GM12878 (cell line): ENCODE measurements around the gene ENAH. TPM values are rescaled to one million over a fixed set of nuclear protein-coding genes. Genes with fewer than 3 reads are reported as not detected.

Source experiments
- ATAC-seq: fragments of 200-7000 bp; cut with Tn5 transposase; 3 replicates; pipeline ENCODE4 v1.9.1; 2020; ENCODE audit warnings: mild to moderate bottlenecking, moderate library complexity
- BruUV-seq: library from RNA; stranded (reverse); fragments of 400-500 nt; replicated peaks from 2 replicates; lab custom pipeline; 2021; lab: Mats Ljungman, UMichigan
- CTCF ChIA-PET: fragments of 300-600 bp; sonication (Branson Sonifier 250); formaldehyde crosslinking; extraction: SDS; loops from one replicate; lab custom pipeline; 2021; ENCODE audit warnings: inconsistent platforms; lab: Yijun Ruan, JAX
- POLR2A ChIA-PET: fragments of 350-600 bp; formaldehyde crosslinking; extraction: SDS; loops from one replicate; lab custom pipeline; 2021; ENCODE audit warnings: inconsistent platforms; lab: Charles Lee
- RAD21 ChIA-PET: fragments of 300-600 bp; sonication (Branson Sonifier 250); formaldehyde crosslinking; loops from one replicate; lab custom pipeline; 2023; ENCODE audit warnings: antibody characterized with exemption; ENCODE audit not compliant: unreplicated experiment; lab: Charles Lee
- SMC1A ChIA-PET: fragments of 300-600 bp; sonication (Branson Sonifier 250); formaldehyde crosslinking; loops from one replicate; lab custom pipeline; 2023; ENCODE audit not compliant: unreplicated experiment, uncharacterized antibody; lab: Charles Lee
- DNase-seq: peaks from one replicate; pipeline ENCODE4 v3.0.0-alpha.2; 2011; ENCODE audit warnings: low read depth, low spot score
- FAIRE-seq: peaks from 3 replicates; lab custom pipeline; 2011; peaks lifted over from hg19 to GRCh38; lab: Jason Lieb, UNC
- H2AFZ ChIP-seq: 2 replicates; pipeline ENCODE4 v1.6.0; 2011; ENCODE audit warnings: low read depth, low read length, control low read depth; ENCODE audit not compliant: control insufficient read depth
- H3K27ac ChIP-seq: 2 replicates; pipeline ENCODE4 v1.5.1; 2011; ENCODE audit warnings: control low read depth; ENCODE audit not compliant: control insufficient read depth, insufficient read depth
- H3K27me3 ChIP-seq, 2 experiments: replicated peaks in 1 of 2; 2 replicates each; pipeline versions ENCODE4 v1.6.0 to v1.6.1; 2011; ENCODE audit warnings: low read length in 1 of 2; ENCODE audit not compliant: control insufficient read depth in 2 of 2, insufficient read depth in 2 of 2
- H3K36me3 ChIP-seq, 2 experiments: 2 replicates each; pipeline ENCODE4 v1.5.1; 2011; ENCODE audit warnings: low read length in 1 of 2; ENCODE audit not compliant: control insufficient read depth in 2 of 2, insufficient read depth in 2 of 2
- H3K4me1 ChIP-seq: 2 replicates; pipeline ENCODE4 v1.6.1; 2011; ENCODE audit warnings: mild to moderate bottlenecking, low read length, moderate library complexity, mixed read lengths; ENCODE audit not compliant: control insufficient read depth, insufficient read depth
- H3K4me2 ChIP-seq: 2 replicates; pipeline ENCODE4 v1.6.0; 2011; ENCODE audit warnings: control low read depth; ENCODE audit not compliant: control insufficient read depth, insufficient read depth
- H3K4me3 ChIP-seq: fragments of 200-600 bp; sonication (generic); 2 replicates; pipeline ENCODE4 v1.5.1; 2016
- H3K79me2 ChIP-seq: 2 replicates; pipeline ENCODE4 v1.6.0; 2011; ENCODE audit warnings: low read length; ENCODE audit not compliant: control insufficient read depth, insufficient read depth
- H3K9ac ChIP-seq: 2 replicates; pipeline ENCODE4 v1.8.0; 2011; ENCODE audit warnings: low read length, control low read depth, mixed read lengths; ENCODE audit not compliant: control insufficient read depth, insufficient read depth
- H3K9me3 ChIP-seq: replicated peaks from 3 replicates; pipeline ENCODE4 v1.5.1; 2011; ENCODE audit warnings: mild to moderate bottlenecking, low read length; ENCODE audit not compliant: control insufficient read depth, insufficient read depth
- H4K20me1 ChIP-seq: 2 replicates; pipeline ENCODE4 v1.6.0; 2011; ENCODE audit not compliant: control insufficient read depth, insufficient read depth
- FOXM1 ChIP-seq: IDR thresholded peaks from 2 replicates; pipeline ENCODE4 v1.6.1; 2012; ENCODE audit warnings: low read depth, mild to moderate bottlenecking, inconsistent platforms, low read length, moderate library complexity
- KLF5 ChIP-seq: fragments of 450-650 bp; IDR thresholded peaks from 2 replicates; pipeline ENCODE4 v1.6.1; 2014; ENCODE audit warnings: mild to moderate bottlenecking; ENCODE audit not compliant: partially characterized antibody
- NFYB ChIP-seq: IDR thresholded peaks from 2 replicates; pipeline ENCODE4 v1.6.1; 2011; ENCODE audit warnings: low read depth, mild to moderate bottlenecking, low read length, improper control_type of control experiment, moderate library complexity; ENCODE audit not compliant: insufficient read depth
- PRDM15 ChIP-seq: fragments of 450-650 bp; formaldehyde crosslinking; IDR thresholded peaks from 2 replicates; pipeline ENCODE4 v1.4.0; 2020; ENCODE audit warnings: mild to moderate bottlenecking, moderate library complexity
- RAD51 ChIP-seq: fragments of 450-650 bp; IDR thresholded peaks from 2 replicates; pipeline ENCODE4 v1.6.1; 2016; ENCODE audit warnings: moderate library complexity, mild to moderate bottlenecking, inconsistent platforms
- SMAD5 ChIP-seq: IDR thresholded peaks from 2 replicates; pipeline ENCODE4 v1.6.1; 2016; ENCODE audit warnings: antibody characterized with exemption, low read depth
- WGBS: methylation state at CpG from one replicate; pipeline ENCODE4 v1.1.6; 2016; ENCODE audit warnings: low lambda C conversion rate; ENCODE audit not compliant: insufficient replicate concordance, insufficient coverage; ENCODE audit errors: missing lambda C conversion rate; 5-methylcytosine and 5-hydroxymethylcytosine counted together
- in situ Hi-C: fragments of 300-500 bp; cut with MboI; formaldehyde crosslinking; loops from 9 replicates; pipeline ENCODE4 v1.14.3; 2018; ENCODE audit warnings: mixed read lengths
- intact Hi-C: fragments of 100-400 bp; cut with micrococcal nuclease; formaldehyde crosslinking; loops from one replicate; pipeline ENCODE4 v1.14.2; 2022; ENCODE audit not compliant: unreplicated experiment
- polyA plus RNA-seq, 11 experiments: library from polyadenylated mRNA; depleted of rRNA in 4 of 11; unstranded in 6 of 11; stranded (reverse) in 5 of 11; fragments of >200 nt; fragmentation: Nextera tagmentation in 4 of 11; fragmentation: Illumina TruSeq in 1 of 11; extraction: Ambion mirVana in 4 of 11; extraction: Trizol in 1 of 11; gene quantifications; 1 replicate in 1 of 11; 2 replicates in 10 of 11; pipeline versions ENCODE4 v1.2.1 to v1.2.3, GENCODE V29; 2011 to 2016; ENCODE audit warnings: inconsistent platforms in 2 of 11, missing spikeins in 2 of 11, low read depth in 1 of 11
- total RNA-seq, 4 experiments: library from RNA; depleted of rRNA in 3 of 4; stranded (reverse); fragments of >200 nt in 3 of 4; fragmentation: Illumina TruSeq in 1 of 4; extraction: Trizol in 1 of 4; gene quantifications; 2 replicates each; pipeline versions ENCODE4 v1.2.1 to v1.2.3, GENCODE V29; 2013 to 2021
- TF ChIP-seq, protein P1 (sequence below): fragments of 450-650 bp; IDR thresholded peaks from 2 replicates; pipeline ENCODE4 v1.6.1; 2016; ENCODE audit warnings: mild to moderate bottlenecking, moderate library complexity, borderline replicate concordance

The ENAH gene
- total and polyA plus RNA-seq, 10 of the 15 experiments (the other 5 are each of a cell fraction or from before 2014, with no cell fraction given): under 0.01 to 0.62 (median 0.06) TPM; not detected in 5

DNA sequence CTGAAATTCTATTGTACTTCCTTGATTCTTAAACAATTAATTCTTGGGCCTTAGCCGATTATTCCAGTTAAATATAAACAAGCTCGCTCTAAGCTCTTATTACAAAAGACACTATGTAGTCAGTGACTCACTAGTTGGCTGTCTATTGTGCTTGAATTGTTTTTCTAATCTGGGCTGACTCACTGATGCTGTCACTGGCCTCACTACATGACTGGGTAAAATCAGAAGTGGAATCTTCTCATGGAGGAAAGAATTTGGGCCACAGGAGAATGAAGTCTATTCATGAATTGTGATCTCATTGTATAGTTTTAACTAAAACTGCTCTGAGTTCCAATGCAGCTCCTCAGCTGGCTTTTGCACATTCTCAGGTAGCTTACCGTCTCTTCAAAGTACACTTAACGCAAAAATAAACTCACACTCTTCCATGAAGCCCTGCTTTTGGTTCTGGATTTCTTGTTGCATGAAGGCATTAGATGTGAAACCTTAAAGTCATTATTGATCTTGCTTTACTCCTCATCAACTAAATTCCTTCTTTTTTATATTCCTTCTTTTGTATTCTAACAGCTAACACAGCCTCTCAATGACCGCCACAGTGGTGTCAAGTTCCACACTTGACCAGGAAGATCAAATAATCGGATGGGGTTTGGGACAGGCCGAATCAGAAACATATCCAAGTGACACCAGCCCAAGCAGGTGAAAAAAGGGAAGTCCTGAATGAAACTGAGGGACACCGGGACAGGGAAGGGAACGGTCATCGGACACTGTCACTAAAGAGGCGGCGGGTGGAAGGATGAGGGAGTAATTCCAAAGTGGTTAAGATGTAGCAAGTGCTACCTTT lies 144.2 kb downstream of the ENAH start:
- CTCF ChIA-PET: interaction anchor here (0.9 kb wide), 1 partner anchor 36 kb away, joined by 3 read pairs; no protein-coding TSS in a partner anchor
- intact Hi-C loops: loop anchor here (5.0 kb wide), 1 partner anchor 254 kb away; no protein-coding TSS in a partner anchor
- DNase-seq: no peak
- no peak overlapping the region for H3K4me2 ChIP-seq
- no peaks in the 10 kb centered on the region for H3K79me2 ChIP-seq
- 52% methylated on average over 12 of the region's 12 CpGs for WGBS
- no peak for FAIRE-seq
- peaks cover 0 to 3% of the 10 kb centered on the region in 2 experiments; a peak in 1 of 4 replicates for H3K27me3 ChIP-seq
- H3K27ac ChIP-seq: no peak overlapping the region
- no peak overlapping the region for H3K4me3 ChIP-seq
- H3K9ac ChIP-seq: no peak overlapping the region
- no peak for TF ChIP-seq RAD51
- no peak for ATAC-seq
- no peaks in the 10 kb centered on the region for H3K4me1 ChIP-seq
- no peaks in the 10 kb centered on the region for H4K20me1 ChIP-seq
- RAD21 ChIA-PET: no interaction called here
- POLR2A ChIA-PET: no interaction called here
- SMC1A ChIA-PET: interaction anchor here (0.8 to 1.4 kb wide), 2 partner anchors 27 to 466 kb away, joined by 3 to 5 read pairs; no protein-coding TSS in a partner anchor
- BruUV-seq: no TSS peak
- no peak overlapping the region for H2AFZ ChIP-seq
- in situ Hi-C loops: no loop called here
- no peaks in the 10 kb centered on the region for H3K36me3 ChIP-seq
- no peaks in the 10 kb centered on the region for H3K9me3 ChIP-seq

- ChIA-PET RAD21 (no interaction called here), CTCF (interaction anchor here (1.0 to 1.5 kb wide), 2 partner anchors 22 to 26 kb away, joined by 3 to 5 read pairs; no protein-coding TSS in a partner anchor), SMC1A (interaction anchor here (1.4 kb wide), 1 partner anchor 16 kb away, joined by 4 read pairs; no protein-coding TSS in a partner anchor), POLR2A (no interaction called here)
- Histone ChIP-seq H3K4me1 (no peaks in the 10 kb centered on the region), H3K4me3 (no peak overlapping the region), H3K9ac (no peak overlapping the region), H3K27me3 (no peaks in the 10 kb centered on the region), H3K79me2 (no peaks in the 10 kb centered on the region), H4K20me1 (no peaks in the 10 kb centered on the region), H3K36me3 (no peaks in the 10 kb centered on the region), H3K4me2 (no peak overlapping the region), H2AFZ (no peak overlapping the region), H3K9me3 (no peaks in the 10 kb centered on the region), H3K27ac (no peak overlapping the region)
- in situ Hi-C loops: no loop called here
- intact Hi-C loops: loop anchor here (5.0 kb wide), 1 partner anchor 256 kb away; no protein-coding TSS in a partner anchor
- no peak for DNase-seq
- BruUV-seq: no TSS peak
- no peak for FAIRE-seq
- ATAC-seq: no peak
- 0% methylated on average over 1 of the region's 1 CpG for WGBS
- no peak for TF ChIP-seq KLF5
- no peak for TF ChIP-seq NFYB
- no peak for TF ChIP-seq SMAD5
- TF ChIP-seq, protein P1, sequence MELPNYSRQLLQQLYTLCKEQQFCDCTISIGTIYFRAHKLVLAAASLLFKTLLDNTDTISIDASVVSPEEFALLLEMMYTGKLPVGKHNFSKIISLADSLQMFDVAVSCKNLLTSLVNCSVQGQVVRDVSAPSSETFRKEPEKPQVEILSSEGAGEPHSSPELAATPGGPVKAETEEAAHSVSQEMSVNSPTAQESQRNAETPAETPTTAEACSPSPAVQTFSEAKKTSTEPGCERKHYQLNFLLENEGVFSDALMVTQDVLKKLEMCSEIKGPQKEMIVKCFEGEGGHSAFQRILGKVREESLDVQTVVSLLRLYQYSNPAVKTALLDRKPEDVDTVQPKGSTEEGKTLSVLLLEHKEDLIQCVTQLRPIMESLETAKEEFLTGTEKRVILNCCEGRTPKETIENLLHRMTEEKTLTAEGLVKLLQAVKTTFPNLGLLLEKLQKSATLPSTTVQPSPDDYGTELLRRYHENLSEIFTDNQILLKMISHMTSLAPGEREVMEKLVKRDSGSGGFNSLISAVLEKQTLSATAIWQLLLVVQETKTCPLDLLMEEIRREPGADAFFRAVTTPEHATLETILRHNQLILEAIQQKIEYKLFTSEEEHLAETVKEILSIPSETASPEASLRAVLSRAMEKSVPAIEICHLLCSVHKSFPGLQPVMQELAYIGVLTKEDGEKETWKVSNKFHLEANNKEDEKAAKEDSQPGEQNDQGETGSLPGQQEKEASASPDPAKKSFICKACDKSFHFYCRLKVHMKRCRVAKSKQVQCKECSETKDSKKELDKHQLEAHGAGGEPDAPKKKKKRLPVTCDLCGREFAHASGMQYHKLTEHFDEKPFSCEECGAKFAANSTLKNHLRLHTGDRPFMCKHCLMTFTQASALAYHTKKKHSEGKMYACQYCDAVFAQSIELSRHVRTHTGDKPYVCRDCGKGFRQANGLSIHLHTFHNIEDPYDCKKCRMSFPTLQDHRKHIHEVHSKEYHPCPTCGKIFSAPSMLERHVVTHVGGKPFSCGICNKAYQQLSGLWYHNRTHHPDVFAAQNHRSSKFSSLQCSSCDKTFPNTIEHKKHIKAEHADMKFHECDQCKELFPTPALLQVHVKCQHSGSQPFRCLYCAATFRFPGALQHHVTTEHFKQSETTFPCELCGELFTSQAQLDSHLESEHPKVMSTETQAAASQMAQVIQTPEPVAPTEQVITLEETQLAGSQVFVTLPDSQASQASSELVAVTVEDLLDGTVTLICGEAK: no peak
- TF ChIP-seq PRDM15 (CRISPR knock-in tag): no peak
- TF ChIP-seq FOXM1: no peak
Observed at GRCh38 chr1:225506727-225507126, 146.2 kb downstream of the ENAH start.
